Brain pericyte (primary cell): ENCODE data around the gene ANAPC10.
"Not testable (repeated sequence)": the region's sequence is repeated elsewhere in the genome, so short reads cannot be mapped to it uniquely, and the experiment has no call there.

Experiments
- DNase-seq: peaks from one replicate; pipeline ENCODE4 v3.0.0-alpha.2; 2012; ENCODE audit warnings: low read depth, low spot score

The ANAPC10 gene

DNA sequence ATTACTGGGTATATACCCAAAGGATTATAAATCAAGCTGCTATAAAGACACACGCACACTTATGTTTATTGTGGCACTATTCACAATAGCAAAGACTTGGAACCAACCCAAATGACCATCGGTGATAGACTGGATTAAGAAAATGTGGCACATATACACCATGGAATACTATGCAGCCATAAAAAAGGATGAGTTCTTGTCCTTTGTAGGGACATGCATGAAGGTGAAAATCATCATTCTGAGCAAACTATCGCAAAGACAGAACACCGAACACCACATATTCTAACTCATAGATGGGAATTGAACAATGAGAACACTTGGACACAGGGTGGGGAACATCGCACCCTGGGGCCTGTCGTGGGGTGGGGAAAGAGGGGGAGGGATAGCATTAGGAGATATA is 87.7 kb downstream of the ANAPC10 start:
- DNase-seq, result not testable (repeated sequence)

DNA sequence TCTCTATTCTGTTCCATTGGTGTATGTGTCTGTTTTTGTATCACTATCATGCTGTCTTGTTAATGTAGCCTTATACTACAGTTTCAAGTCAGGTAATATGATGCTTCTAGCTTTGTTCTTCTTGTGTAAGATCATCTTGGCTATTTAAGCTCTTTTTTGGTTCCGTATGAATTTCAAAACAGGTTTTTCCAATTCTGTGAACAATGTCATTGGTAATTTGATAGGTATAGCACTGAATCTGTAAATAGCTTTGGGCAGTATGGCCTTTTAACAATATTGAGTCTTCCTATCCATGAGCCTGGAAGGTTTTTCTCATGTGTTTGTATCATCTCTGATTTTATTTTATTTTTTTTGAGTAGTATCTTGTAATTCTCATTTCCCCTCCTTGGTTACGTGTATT is 94.3 kb downstream of the ANAPC10 start:
- no peak for DNase-seq

DNA sequence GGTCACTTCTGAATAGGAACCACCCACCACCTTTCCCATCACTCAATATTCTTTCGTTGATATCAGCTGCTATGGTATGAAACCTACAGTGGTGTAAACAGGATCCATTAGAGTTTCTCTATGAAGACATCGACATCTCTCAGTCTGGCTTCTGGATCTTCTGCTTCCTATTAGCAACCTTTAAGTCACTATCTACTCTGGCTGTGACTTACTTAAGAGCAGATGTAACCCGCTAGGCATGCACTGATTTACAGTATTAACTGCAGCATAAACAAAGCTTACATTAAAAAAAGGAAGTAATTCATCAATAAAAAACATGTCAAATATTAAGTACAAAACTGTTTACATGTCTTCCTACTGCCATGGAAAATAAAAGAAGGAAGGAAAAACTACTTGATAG is 96.4 kb downstream of the ANAPC10 start:
- no peak for DNase-seq

DNA sequence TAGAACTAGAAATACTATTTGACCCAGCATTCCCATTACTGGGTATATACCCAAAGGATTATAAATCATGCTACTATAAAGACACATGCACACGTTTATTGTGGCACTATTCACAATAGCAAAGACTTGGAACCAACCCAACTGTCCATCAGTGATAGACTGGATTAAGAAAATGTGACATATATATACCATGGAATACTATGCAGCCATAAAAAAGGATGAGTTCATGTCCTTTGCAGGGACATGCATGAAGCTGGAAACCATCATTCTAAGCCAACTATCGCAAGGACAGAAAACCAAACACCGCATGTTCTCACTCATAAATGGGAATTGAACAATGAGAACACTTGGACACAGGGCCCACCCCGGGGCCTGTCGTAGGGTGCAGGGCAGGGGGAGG is 97.3 kb downstream of the ANAPC10 start:
- not testable (repeated sequence) for DNase-seq

DNA sequence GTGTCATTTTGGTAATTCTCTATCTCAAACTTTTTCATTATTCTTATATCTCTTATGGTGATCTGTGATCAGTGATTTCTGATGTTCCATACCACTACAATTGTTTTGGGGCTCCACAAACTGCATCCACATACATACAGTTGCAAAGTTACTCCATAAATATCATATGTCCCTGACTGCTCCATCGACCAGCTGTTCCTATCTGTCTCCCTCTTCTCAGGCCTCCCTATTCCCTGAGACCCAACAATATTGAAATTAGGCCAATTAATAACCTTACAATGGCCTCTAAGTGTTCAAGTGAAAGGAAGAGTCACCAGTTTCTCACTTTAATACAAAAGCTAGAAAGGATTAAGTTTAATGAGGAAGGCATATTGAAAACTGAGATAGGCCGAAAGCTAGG is 108.7 kb downstream of the ANAPC10 start:
- no peak for DNase-seq

DNA sequence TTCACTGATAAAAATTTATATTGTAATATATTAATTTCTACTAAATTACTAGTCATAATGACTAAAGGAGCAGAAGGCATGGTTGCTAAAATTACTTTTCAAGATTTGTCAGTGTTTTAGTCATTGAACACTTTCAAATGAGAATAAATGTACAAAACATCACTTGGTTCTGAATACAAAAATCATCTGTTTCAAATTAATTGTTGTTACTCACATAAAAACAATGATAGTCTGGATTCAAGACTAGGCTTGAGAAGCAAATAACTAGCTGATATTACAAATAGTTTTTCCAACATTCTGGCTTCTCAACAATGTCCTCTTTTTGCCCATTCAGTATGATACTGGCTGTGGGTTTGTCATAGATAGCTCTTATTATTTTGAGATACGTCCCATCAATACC is 112.5 kb downstream of the ANAPC10 start:
- DNase-seq, result no peak

DNA sequence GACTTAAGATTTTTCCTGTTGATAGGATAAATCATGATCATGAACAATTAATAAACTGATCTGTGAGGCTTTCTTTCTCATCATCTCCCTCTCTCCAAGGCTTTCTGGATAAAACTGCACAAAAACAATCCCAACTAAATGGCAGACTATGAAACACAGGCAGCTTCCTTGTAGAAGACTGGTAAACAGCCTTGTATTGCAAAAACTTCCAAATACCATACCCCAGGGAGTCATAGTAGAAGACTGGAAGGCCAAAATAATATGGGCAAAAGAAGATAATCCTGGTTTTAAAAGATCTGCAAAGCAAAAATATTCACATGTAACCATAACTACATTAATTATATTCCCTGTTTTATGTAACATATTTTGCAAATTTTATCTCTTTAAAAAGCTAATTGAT is 113.0 kb downstream of the ANAPC10 start:
- DNase-seq, result no peak

DNA sequence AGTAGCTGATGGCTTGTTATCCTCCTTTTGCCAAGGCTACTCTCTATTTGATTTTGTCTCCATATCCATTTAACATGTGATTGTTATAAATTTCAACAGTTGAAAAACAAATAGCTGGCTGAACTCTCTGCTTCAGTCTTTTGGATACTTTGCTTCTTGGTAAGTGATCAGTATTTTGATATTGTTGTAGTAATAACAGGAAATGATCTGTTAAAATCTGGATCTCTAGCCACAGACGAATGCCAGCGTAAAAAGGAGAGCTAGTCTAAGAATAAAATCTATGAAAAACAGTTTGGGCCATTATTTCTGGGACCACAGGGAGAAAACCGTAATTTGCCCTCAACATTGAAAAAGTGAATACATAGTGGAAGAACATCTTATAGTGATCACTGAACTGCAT is 113.8 kb downstream of the ANAPC10 start:
- DNase-seq, result no peak

DNA sequence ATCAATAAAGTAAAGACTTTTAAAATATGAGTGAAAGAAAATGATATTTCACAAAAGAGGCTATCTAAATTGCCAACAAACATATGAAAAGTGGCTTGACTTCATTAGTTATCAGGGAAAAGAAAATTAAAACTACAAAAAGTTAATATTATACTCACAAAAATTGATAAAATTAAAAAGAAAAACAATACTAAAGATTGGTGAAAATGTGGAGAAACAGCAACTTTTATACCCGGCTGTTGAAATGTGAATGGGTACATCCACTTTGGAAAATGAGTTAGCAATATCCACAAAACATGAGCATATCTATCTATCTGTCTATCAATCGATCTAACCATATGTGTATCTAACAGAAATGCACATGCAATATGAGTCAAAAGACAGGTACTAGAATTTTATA is 122.3 kb downstream of the ANAPC10 start:
- no peak for DNase-seq

DNA sequence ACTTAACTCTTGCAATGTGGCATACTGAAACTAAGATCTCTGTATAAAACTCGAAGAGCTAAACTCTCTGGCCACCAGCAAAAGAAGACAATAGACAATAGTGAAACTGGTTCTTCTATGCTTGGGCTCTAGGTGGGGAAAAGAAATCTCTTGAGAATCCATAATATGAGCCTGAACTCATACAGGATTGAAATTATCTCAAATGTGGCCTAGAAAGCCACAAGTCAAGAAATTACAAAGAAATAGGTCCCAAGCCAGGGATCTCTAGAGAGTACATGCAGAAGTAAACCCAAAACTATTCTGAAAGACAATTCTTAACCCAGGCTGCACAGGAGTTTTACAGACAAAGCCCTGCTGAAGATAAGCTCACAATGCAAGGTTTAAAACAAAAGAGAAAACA is 127.4 kb downstream of the ANAPC10 start:
- DNase-seq, result no peak

DNA sequence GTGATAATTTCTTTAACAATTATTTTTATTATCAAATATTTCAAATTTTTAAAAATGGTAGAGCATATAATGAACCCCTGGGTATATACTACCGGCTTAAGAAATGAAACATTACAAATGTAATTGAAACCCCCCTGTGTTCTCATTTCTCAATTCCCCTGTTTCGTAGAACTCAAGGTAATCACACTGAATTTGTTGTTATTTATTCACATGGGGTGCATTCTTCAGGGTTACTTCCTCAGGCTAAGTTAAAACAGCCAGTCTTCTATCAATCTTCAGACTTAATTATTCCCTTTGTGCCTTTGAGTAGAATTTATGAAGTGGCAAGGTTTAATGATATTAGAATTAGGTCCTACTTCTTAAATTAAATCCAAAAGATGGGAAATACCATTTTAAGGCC is 128.2 kb downstream of the ANAPC10 start:
- no peak for DNase-seq

DNA sequence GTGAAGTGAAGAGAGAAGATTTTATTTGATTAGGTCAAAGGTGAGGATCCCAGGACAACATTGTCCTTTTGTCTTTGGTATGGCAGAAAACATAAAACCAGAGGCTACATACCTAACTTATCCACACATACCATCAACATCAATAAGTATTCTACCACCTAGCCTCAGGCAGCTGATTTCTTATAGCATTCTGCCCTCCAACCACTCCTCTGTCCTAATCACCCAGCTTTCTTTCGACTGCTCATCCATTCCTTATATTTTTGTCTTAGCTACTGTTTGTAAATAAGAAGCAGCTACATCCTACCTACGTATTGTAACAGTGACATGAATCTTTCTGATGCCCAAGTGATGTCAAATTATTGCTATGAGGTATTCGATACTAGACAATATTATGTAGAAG is 129.4 kb downstream of the ANAPC10 start:
- no peak for DNase-seq

DNA sequence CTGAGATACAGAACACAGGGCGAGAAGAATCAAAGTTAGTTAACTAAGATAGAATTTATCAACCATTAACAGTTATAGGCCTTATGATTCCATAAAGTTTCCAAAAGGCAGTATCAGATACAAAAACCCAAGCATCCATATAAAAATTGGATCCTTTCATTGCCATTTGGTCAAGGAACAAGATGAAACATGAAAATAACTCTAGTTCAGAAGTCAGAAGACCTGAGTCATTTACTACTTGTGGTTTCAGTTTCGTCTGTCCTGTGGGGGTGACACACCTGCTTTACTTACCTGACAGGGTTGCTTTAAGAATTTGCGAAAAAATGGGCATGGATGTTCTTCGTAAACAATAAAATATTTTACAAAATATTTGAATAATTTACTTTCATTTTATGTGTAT is 130.8 kb downstream of the ANAPC10 start:
- no peak for DNase-seq

DNA sequence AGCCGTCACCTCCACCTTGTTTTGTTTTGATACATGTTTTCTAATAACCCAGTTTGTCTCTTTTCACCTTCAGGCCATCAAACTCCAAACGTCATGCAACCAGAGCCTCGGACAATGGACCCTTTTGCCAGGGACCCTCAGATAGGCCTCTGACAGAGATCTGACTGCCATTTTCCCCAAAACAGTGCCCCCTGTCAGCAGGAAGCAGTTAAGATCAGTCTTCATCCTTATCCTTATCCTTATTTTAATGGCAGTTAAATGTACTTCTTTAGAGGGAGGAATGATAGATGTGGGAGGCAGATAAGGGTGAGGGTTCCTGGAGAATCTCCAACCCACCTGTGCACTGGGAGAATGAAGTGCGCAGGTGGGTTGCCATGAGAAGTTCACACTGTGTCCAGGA is 135.7 kb downstream of the ANAPC10 start:
- no peak for DNase-seq

DNA sequence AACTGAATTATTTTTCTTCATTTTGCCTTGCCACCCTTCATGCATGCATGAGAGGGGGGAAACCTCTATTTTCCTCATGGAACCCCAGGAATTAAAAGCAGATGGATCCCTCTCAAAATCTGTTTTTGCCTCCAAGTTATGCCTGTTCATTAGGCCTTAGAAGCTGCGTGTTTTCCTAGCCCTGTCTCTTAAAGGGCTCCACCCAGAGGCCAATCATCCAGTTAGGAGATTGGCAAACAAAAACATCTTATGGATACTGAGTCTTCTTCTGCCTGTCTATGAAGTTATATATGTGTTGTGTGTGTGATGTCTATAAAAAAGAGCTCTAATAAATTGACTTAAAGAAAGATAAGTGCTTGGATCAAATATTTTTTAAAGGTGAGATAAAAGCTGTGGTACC is 142.9 kb downstream of the ANAPC10 start:
- no peak for DNase-seq

DNA sequence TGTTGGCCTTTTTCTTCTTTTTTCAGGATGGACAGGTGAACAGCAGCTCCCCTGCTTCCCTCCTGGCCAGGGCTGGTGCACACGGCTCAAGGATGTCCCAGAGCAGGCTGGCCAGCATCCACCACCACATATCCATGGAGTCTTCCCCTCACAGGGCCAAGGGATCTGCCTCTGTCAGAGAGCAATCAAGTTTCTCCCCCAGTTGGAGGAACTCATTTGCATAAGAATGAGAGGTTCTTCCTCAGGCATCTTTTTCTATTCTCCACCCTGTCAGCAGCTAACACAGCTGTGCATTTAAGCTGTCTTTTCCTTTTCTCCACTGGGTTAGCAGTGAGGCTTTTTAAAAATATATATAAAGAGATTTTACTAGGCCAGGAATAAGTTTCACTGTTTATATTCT is 143.8 kb downstream of the ANAPC10 start:
- no peak for DNase-seq

DNA sequence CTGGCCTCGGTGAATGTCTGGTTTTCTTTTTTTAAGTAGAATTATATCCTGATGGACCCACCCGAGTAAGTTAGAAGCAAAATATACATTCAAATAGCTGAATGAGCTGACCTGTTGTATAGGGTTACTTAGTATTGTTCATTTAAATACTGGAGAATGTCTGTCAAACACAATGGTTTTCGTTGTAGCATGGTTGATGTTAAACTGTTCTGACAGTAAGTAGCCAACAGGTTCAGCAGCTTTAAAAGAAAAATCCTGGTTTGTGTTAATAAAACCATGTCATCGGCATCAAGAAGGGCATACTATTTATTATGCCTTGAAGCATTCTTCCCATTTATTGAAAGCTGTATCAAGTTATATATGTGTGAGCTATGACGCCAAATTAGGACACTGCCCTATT is 149.6 kb downstream of the ANAPC10 start:
- DNase-seq, result no peak

DNA sequence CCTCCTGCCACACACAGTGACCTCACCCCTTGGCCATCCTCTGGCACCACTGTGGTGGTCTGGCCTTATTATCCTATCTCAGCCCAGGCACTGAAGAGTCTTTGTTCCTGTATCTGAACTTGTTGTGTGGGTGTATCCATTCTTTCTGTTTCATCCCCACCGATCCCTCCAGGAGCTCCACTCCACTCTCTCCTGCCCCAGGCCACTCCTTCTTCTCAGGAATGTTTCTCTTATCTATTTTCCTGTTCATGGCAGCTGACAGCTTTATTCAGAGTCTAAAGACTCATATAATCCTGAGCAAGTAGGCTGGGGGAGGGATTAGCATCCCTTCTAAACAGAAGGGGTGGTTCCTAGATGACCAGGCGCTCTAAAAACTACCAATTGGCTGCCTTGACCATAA is 150.0 kb downstream of the ANAPC10 start:
- DNase-seq, result no peak
